ENCODE data around the gene TK2.

Gene TK2

GRCh38 chr16:66493490-66494401 lies 56.2 kb downstream of the TK2 start:
- Mint-ChIP-seq H3K27me3 (no peaks in the 10 kb centered on the region), H3K9me3 (no peaks in the 10 kb centered on the region), H3K4me3 (no peak overlapping the region), H3K27ac (no peak overlapping the region), H3K4me1 (peaks cover 14% of the 10 kb centered on the region)
- DNase-seq, result no peak
- no peak for ATAC-seq

DNA sequence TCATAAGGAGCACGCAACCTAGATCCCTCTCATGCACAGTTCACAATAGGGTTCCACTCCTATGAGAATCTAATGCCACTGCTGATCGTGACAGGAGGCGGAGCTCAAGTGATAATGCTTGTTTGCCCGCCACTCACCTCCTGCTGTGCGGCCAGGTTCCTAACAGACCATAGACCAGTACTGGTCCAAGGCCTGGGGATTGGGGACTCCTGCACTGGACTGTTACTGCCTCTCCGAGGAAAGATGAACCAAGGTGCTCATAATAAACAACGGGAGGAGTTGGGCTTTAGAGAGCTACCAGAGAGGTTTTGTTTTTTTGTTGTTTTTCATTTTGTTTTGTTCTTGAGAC lies 58.2 kb downstream of the TK2 start:
- no peak for DNase-seq
- Mint-ChIP-seq H3K27me3 (no peaks in the 10 kb centered on the region), H3K4me3 (no peak overlapping the region), H3K4me1 (peaks cover 14% of the 10 kb centered on the region), H3K9me3 (no peaks in the 10 kb centered on the region), H3K27ac (no peak overlapping the region)
- ATAC-seq, result no peak

- Mint-ChIP-seq H3K9me3 (no peaks in the 10 kb centered on the region), H3K4me3 (no peak overlapping the region), H3K27me3 (no peaks in the 10 kb centered on the region), H3K4me1 (peaks cover 14% of the 10 kb centered on the region), H3K27ac (no peak overlapping the region)
- no peak for DNase-seq
- ATAC-seq, result peak; percentile 33
Measured at GRCh38 chr16:66490774-66491715, 58.9 kb downstream of the TK2 start.

DNA sequence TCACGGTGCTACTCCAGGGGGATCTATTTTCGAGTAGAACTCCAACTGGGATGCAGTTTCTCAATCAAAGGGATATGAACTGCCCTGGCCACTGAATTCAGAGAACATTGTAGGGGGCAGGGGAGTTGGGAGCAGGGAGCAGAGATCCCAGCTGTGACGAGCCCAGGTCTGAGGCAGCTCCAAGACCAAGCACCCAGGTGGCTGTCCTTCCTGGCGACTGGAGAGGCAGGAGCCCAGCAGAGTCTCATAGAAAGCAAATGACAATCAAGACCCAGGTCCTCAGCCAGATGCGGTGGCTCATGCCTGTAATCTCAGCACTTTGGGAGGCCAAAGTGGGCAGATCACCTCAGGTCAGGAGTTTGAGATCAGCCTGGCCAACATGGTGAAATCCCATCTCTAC lies 60.1 kb downstream of the TK2 start:
- H3K4me3 Mint-ChIP-seq, result no peak overlapping the region
- H3K9me3 Mint-ChIP-seq, result no peaks in the 10 kb centered on the region
- H3K27me3 Mint-ChIP-seq, result peaks cover 7% of the 10 kb centered on the region
- H3K27ac Mint-ChIP-seq, result no peak overlapping the region
- H3K4me1 Mint-ChIP-seq, result peaks cover 21% of the 10 kb centered on the region
- DNase-seq, result no peak
- ATAC-seq, result no peak

DNA sequence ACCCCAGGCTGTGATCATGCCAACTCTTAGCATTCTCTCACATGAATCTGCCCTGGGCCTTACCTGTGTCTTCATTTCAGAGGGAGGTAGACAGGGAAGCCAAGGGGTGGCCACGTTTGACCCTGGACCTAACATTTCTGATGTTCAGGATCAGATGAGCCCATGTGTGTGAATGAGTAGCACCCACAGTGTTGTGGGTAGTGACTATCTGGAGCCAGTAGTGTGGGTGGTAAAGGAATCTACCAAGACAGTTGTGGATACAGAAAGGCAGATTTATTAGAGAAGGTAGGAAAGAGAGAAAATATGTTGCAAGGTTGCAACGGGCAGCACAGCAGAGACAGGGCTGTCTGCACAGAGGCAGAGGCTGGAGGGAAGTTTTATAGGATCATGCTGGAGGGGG lies 60.5 kb downstream of the TK2 start:
- Mint-ChIP-seq H3K27me3 (peaks cover 7% of the 10 kb centered on the region), H3K4me1 (peaks cover 23% of the 10 kb centered on the region), H3K4me3 (no peak overlapping the region), H3K9me3 (no peaks in the 10 kb centered on the region), H3K27ac (no peak overlapping the region)
- DNase-seq (no peak), ATAC-seq (no peak)

DNA sequence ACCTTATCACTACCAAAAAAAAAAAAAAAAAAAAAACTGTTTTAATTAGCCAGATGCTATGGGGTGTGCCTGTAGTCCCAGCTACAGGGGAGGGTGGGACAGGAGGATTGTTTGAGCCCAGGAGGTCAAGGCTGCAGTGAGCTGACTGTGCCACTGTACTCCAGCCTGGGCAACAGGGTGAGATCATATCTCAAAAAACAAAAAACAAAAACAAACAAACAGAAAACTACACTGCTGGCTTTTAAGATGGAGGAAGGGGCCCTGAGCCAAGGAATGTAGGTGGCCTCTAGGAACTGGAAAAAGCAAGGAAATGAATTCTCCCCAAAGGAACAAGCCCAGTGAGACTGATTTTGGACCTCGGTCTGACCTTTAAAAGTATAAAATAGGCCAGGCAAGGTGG lies 61.4 kb downstream of the TK2 start:
- peaks cover 7% of the 10 kb centered on the region for H3K27me3 Mint-ChIP-seq
- H3K9me3 Mint-ChIP-seq, result no peaks in the 10 kb centered on the region
- DNase-seq (no peak), ATAC-seq (no peak)
- H3K27ac Mint-ChIP-seq, result peak overlapping the region; percentile 52 to 55
- H3K4me3 Mint-ChIP-seq, result no peak overlapping the region
- H3K4me1 Mint-ChIP-seq, result peaks cover 31% of the 10 kb centered on the region

DNA sequence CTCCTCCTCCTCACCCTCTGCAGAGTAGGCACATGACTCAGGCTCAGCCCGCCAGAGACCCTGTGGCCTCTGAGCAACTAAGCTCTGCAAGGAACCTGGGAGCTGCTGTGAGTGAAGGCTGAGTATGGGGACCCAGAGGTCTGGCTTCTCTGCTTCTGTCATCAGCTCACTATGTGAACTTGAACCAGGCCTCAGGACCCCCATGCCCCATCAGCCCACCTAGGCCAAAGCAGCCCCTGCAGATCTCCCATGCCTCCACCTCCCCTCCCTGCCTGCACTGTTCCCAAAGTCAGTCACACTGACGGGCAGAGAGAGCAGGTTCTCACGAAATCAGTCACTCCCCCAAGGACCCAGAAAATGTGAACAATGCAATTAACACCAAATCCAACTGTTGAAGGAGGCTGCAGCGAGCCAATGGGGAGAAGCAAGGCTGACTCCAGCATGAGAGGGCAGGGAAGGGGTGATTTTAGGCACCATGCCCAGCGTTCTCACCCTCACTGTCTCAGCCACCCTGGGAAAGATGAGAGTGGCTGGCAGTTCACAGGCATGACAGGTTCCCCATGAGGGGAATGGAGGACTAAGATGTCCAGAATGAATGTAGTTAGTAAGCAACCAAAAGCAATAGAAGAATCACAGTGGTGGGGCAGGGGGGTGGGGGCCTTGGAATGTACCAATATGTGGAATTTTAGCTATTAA lies 62.2 kb downstream of the TK2 start:
- Mint-ChIP-seq H3K4me1 (peaks cover 39% of the 10 kb centered on the region), H3K27ac (peak overlapping the region in 1 of 2 donors; percentile 55), H3K4me3 (no peak overlapping the region), H3K27me3 (peaks cover 7% of the 10 kb centered on the region), H3K9me3 (no peaks in the 10 kb centered on the region)
- ATAC-seq, result no peak
- no peak for DNase-seq

- ATAC-seq, result no peak
- no peak overlapping the region for H3K4me3 Mint-ChIP-seq
- no peak for DNase-seq
- H3K27me3 Mint-ChIP-seq, result peaks cover 7% of the 10 kb centered on the region
- H3K4me1 Mint-ChIP-seq, result peaks cover 40% of the 10 kb centered on the region
- peak overlapping the region in 1 of 2 donors; percentile 82 for H3K27ac Mint-ChIP-seq
- no peaks in the 10 kb centered on the region for H3K9me3 Mint-ChIP-seq
Measured at GRCh38 chr16:66486773-66487579, 62.9 kb downstream of the TK2 start.

GRCh38 chr16:66486199-66486772 lies 63.6 kb downstream of the TK2 start:
- ATAC-seq (no peak), DNase-seq (no peak)
- Mint-ChIP-seq H3K4me1 (peaks cover 35% of the 10 kb centered on the region), H3K27me3 (peaks cover 7% of the 10 kb centered on the region), H3K9me3 (no peaks in the 10 kb centered on the region), H3K27ac (peak overlapping the region in 1 of 2 donors; percentile 82), H3K4me3 (no peak overlapping the region)

GRCh38 chr16:66485376-66485775 lies 64.5 kb downstream of the TK2 start:
- no peaks in the 10 kb centered on the region for H3K9me3 Mint-ChIP-seq
- no peak overlapping the region for H3K4me3 Mint-ChIP-seq
- H3K4me1 Mint-ChIP-seq, result peaks cover 26% of the 10 kb centered on the region
- peak overlapping the region; percentile 61 to 88 for H3K27ac Mint-ChIP-seq
- no peak for DNase-seq
- H3K27me3 Mint-ChIP-seq, result peaks cover 7% of the 10 kb centered on the region
- ATAC-seq, result no peak

GRCh38 chr16:66484453-66485213 lies 65.3 kb downstream of the TK2 start:
- Mint-ChIP-seq H3K4me1 (peaks cover 26% of the 10 kb centered on the region), H3K27me3 (peaks cover 7% of the 10 kb centered on the region), H3K27ac (peak overlapping the region in 1 of 2 donors; percentile 75), H3K4me3 (no peak overlapping the region), H3K9me3 (no peaks in the 10 kb centered on the region)
- DNase-seq, result no peak
- ATAC-seq, result no peak

GRCh38 chr16:66483689-66484452 lies 66.1 kb downstream of the TK2 start:
- ATAC-seq, result peak; percentile 72

DNA sequence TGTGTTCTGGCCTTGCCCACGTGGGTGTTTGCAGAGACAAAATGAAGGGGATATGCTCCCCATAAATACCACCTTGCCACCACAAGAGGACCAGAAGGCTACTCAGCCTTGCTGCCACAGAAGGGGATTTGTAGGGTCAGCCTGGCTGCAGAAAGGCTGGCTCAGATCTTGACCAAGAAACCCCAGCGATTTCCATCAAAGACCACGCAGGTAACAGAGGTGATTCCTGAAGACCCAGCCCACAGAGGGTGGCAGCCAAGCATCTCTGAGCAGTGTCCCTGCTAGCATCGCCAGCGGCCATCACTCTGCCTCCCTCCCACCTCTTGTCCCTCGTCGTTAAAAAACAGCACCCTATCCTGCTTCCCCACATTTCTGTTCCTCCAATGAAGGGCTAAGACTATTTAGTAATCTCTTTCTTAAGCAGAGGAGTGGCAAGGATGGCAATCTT lies 68.0 kb downstream of the TK2 start:
- Mint-ChIP-seq H3K27me3 (peaks cover 7% of the 10 kb centered on the region), H3K9me3 (no peaks in the 10 kb centered on the region), H3K27ac (no peak overlapping the region), H3K4me3 (no peak overlapping the region), H3K4me1 (peaks cover 38% of the 10 kb centered on the region)
- DNase-seq, result no peak
- ATAC-seq, result no peak

More at GRCh38 chr16:66483689-66484452, 66.1 kb downstream of the TK2 start:
- Mint-ChIP-seq H3K27me3 (peaks cover 7% of the 10 kb centered on the region), H3K9me3 (no peaks in the 10 kb centered on the region), H3K4me3 (peak overlapping the region; percentile 61 to 76), H3K4me1 (peaks cover 32% of the 10 kb centered on the region), H3K27ac (peak overlapping the region; percentile 22 to 75)
- DNase-seq, result peak; percentile 73 to 77

All from stimulated activated naive CD8-positive, alpha-beta T cell treated with anti-CD3 and anti-CD28 coated beads, Interleukin-15, amount 100 ng/mL, for 72 hours (primary cell).